COLO829 (cell line): ENCODE results near the gene SYNDIG1L.
A peak's percentile ranks its signal among the peaks of the same experiment; 100 is the strongest.

Experiments used
- DNase-seq: peaks from one replicate; pipeline ENCODE4 v3.0.0; 2012; ENCODE audit warnings: low spot score

SYNDIG1L gene

GRCh38 chr14:74429221-74429691 is 3.2 kb upstream of the SYNDIG1L start:
- no peak for DNase-seq

- DNase-seq: no peak
These were observed 1.6 kb upstream of the SYNDIG1L start for GRCh38 chr14:74427651-74428050.

GRCh38 chr14:74425525-74426201 is 347 bp downstream of the SYNDIG1L start:
- DNase-seq: peak; percentile 45

- no peak for DNase-seq
These were observed 1.4 kb downstream of the SYNDIG1L start for GRCh38 chr14:74424606-74425005.

GRCh38 chr14:74423246-74423645 is 2.8 kb downstream of the SYNDIG1L start:
- no peak for DNase-seq

- no peak for DNase-seq
These were observed 4.0 kb downstream of the SYNDIG1L start for GRCh38 chr14:74421981-74422380.

GRCh38 chr14:74419086-74419485 is 6.9 kb downstream of the SYNDIG1L start:
- DNase-seq: no peak

GRCh38 chr14:74418031-74418430 is 8.0 kb downstream of the SYNDIG1L start:
- no peak for DNase-seq

GRCh38 chr14:74417611-74418010 is 8.4 kb downstream of the SYNDIG1L start:
- DNase-seq: no peak

- DNase-seq: no peak
These were observed 8.8 kb downstream of the SYNDIG1L start for GRCh38 chr14:74417201-74417600.

GRCh38 chr14:74415115-74415437 is 10.9 kb downstream of the SYNDIG1L start:
- no peak for DNase-seq

GRCh38 chr14:74414403-74415114 is 11.5 kb downstream of the SYNDIG1L start:
- no peak for DNase-seq

- no peak for DNase-seq
These were observed 12.4 kb downstream of the SYNDIG1L start for GRCh38 chr14:74413627-74414026.

GRCh38 chr14:74412753-74413152 is 13.3 kb downstream of the SYNDIG1L start:
- DNase-seq: no peak

- no peak for DNase-seq
These were observed 14.3 kb downstream of the SYNDIG1L start for GRCh38 chr14:74411671-74412070.

- no peak for DNase-seq
These were observed 16.6 kb downstream of the SYNDIG1L start for GRCh38 chr14:74409441-74409840.

- no peak for DNase-seq
These were observed 17.1 kb downstream of the SYNDIG1L start for GRCh38 chr14:74408870-74409269.

- no peak for DNase-seq
These were observed 18.2 kb downstream of the SYNDIG1L start for GRCh38 chr14:74407801-74408154.

- no peak for DNase-seq
These were observed 18.8 kb downstream of the SYNDIG1L start for GRCh38 chr14:74407021-74407800.

- no peak for DNase-seq
These were observed 20.3 kb downstream of the SYNDIG1L start for GRCh38 chr14:74405663-74406062.

GRCh38 chr14:74404435-74404834 is 21.6 kb downstream of the SYNDIG1L start:
- no peak for DNase-seq

- DNase-seq: no peak
These were observed 22.2 kb downstream of the SYNDIG1L start for GRCh38 chr14:74403619-74404417.
